B cell (primary cell): ENCODE results near the gene F2R. TPM values are rescaled to one million over a fixed set of nuclear protein-coding genes. Genes with fewer than 3 reads are reported as not detected.

Experiments
- ATAC-seq: fragments of 200-7000 bp; cut with Tn5 transposase; one replicate; pipeline ENCODE4 v1.10.0; 2021; ENCODE audit warnings: low read depth, mild to moderate bottlenecking, moderate number of reproducible peaks, moderate library complexity
- CTCF ChIA-PET: fragments of 350-600 bp; sonication (Branson Sonifier 250); formaldehyde crosslinking; loops from one replicate; lab custom pipeline; 2021; ENCODE audit warnings: antibody characterized with exemption, inconsistent platforms; lab: Charles Lee
- POLR2A ChIA-PET: fragments of 350-600 bp; sonication (Branson Sonifier 250); formaldehyde crosslinking; loops from one replicate; lab custom pipeline; 2021; ENCODE audit warnings: antibody characterized with exemption; lab: Charles Lee
- DNase-seq: peaks from one replicate; pipeline ENCODE4 v3.0.0; 2013
- H2AFZ ChIP-seq: 2 replicates; pipeline ENCODE4 v1.6.1; 2012; ENCODE audit warnings: mild to moderate bottlenecking, low read depth, low read length; ENCODE audit not compliant: insufficient read depth, poor library complexity, severe bottlenecking
- H3K27ac ChIP-seq, 2 donors: 1 replicate in 1 of 2; 2 replicates in 1 of 2; pipeline ENCODE4 v1.5.1; 2012 to 2013; ENCODE audit warnings: low read length in 2 of 2, mild to moderate bottlenecking in 2 of 2, moderate library complexity in 1 of 2
- H3K27me3 ChIP-seq, 4 experiments: fragments of 200-600 bp in 1 of 4; sonication (generic) in 1 of 4; replicated peaks in 1 of 4; 1 replicate in 2 of 4; 2 replicates in 2 of 4; pipeline versions ENCODE4 v1.6.1 to v1.7.0; 2013 to 2016; ENCODE audit warnings: low read length in 3 of 4, mild to moderate bottlenecking in 2 of 4, mixed read lengths in 1 of 4, moderate library complexity in 1 of 4; ENCODE audit not compliant: insufficient read depth in 4 of 4, control insufficient read depth in 3 of 4; ENCODE audit errors: control extremely low read depth in 1 of 4
- H3K36me3 ChIP-seq, 2 experiments: replicated peaks in 1 of 2; 1 replicate in 1 of 2; 2 replicates in 1 of 2; pipeline versions ENCODE4 v1.6.1 to v1.7.1; 2013; ENCODE audit warnings: low read length in 1 of 2; ENCODE audit not compliant: insufficient read depth in 2 of 2, control insufficient read depth in 1 of 2; ENCODE audit errors: control extremely low read depth in 1 of 2, extremely low read depth in 1 of 2
- H3K4me1 ChIP-seq, 2 donors: fragments of 200-600 bp in 1 of 2; sonication (generic) in 1 of 2; 1 replicate in 1 of 2; 2 replicates in 1 of 2; pipeline versions ENCODE4 v1.5.1 to v1.6.1; 2013 to 2017; ENCODE audit warnings: low read length in 2 of 2; ENCODE audit not compliant: control insufficient read depth in 2 of 2, insufficient read depth in 2 of 2
- H3K4me2 ChIP-seq: replicated peaks from 2 replicates; pipeline ENCODE3; 2012; ENCODE audit warnings: mild to moderate bottlenecking, low read depth, low read length; ENCODE audit not compliant: poor library complexity, severe bottlenecking
- H3K4me3 ChIP-seq, 5 experiments: fragments of 200-600 bp in 1 of 5; sonication (generic) in 1 of 5; 1 replicate in 3 of 5; 2 replicates in 2 of 5; pipeline versions ENCODE4 v1.5.1 to v1.7.0; 2011 to 2016; ENCODE audit warnings: low read length in 4 of 5, mild to moderate bottlenecking in 4 of 5, low read depth in 2 of 5, control low read depth in 1 of 5, moderate library complexity in 1 of 5; ENCODE audit not compliant: insufficient read depth in 1 of 5; ENCODE audit errors: control extremely low read depth in 1 of 5, extremely low read depth in 1 of 5
- H3K79me2 ChIP-seq: fragments of 200-600 bp; sonication (generic); one replicate; pipeline ENCODE4 v1.6.0; 2016; ENCODE audit warnings: low read length; ENCODE audit not compliant: control insufficient read depth, insufficient read depth
- H3K9ac ChIP-seq: fragments of 200-600 bp; sonication (generic); 2 replicates; pipeline ENCODE4 v1.6.1; 2017; ENCODE audit warnings: mild to moderate bottlenecking, low read length, moderate library complexity
- H3K9me3 ChIP-seq, 3 donors: one replicate each; pipeline versions ENCODE4 v1.6.1 to v1.7.1; 2013; ENCODE audit warnings: low read length in 2 of 3; ENCODE audit not compliant: control insufficient read depth in 2 of 3, insufficient read depth in 1 of 3; ENCODE audit errors: control extremely low read depth in 1 of 3
- H4K20me1 ChIP-seq: 2 replicates; pipeline ENCODE4 v1.6.0; 2012; ENCODE audit warnings: mild to moderate bottlenecking, low read length; ENCODE audit not compliant: insufficient read depth, control insufficient read depth, poor library complexity, severe bottlenecking
- H3K27ac Mint-ChIP-seq: one replicate; pipeline ENCODE4 v1.8.0; 2021; ENCODE audit warnings: mixed read lengths
- H3K27me3 Mint-ChIP-seq: one replicate; pipeline ENCODE4 v1.8.0; 2021; ENCODE audit warnings: mixed read lengths
- H3K4me1 Mint-ChIP-seq: one replicate; pipeline ENCODE4 v1.8.0; 2021; ENCODE audit warnings: mixed read lengths
- H3K4me3 Mint-ChIP-seq: one replicate; pipeline ENCODE4 v1.8.0; 2021; ENCODE audit warnings: mixed read lengths
- H3K9me3 Mint-ChIP-seq: one replicate; pipeline ENCODE4 v1.8.0; 2022; ENCODE audit warnings: mixed read lengths; ENCODE audit not compliant: insufficient read depth
- CTCF ChIP-seq: fragments of 200-600 bp; IDR thresholded peaks from one replicate; pipeline ENCODE4 v1.8.0; 2022; ENCODE audit warnings: antibody characterized with exemption, mild to moderate bottlenecking
- EZH2 ChIP-seq: IDR thresholded peaks from 2 replicates; pipeline ENCODE4 v1.6.1; 2012; ENCODE audit warnings: borderline replicate concordance, low read depth, mild to moderate bottlenecking, moderate library complexity, low read length; ENCODE audit not compliant: insufficient read depth, poor library complexity, severe bottlenecking
- WGBS: methylation state at CpG from one replicate; pipeline ENCODE4 v1.1.5; 2013; ENCODE audit warnings: missing lambda C conversion rate; ENCODE audit not compliant: insufficient coverage; 5-methylcytosine and 5-hydroxymethylcytosine counted together
- intact Hi-C: fragments of 100-400 bp; cut with micrococcal nuclease; formaldehyde crosslinking; loops from one replicate; pipeline ENCODE4 v1.10.0; 2022
- polyA plus RNA-seq: library from polyadenylated mRNA; depleted of rRNA; stranded (reverse); fragments of >200 nt; gene quantifications from 2 replicates; pipeline ENCODE4 v1.2.3, GENCODE V29; 2012
- total RNA-seq, 2 donors: library from RNA; stranded (reverse); fragments of 120-200 nt in 1 of 2; gene quantifications; 1 replicate in 1 of 2; 2 replicates in 1 of 2; pipeline versions ENCODE4 v1.2.3 to v1.2.4, GENCODE V29; 2013 to 2022

F2R gene
- total and polyA plus RNA-seq, 2 donors (not counting 1 experiment from before 2014, with no cell fraction given), result 0.25 to 1.4 TPM

GRCh38 chr5:76709762-76710161, 6.2 kb upstream of the F2R start:
- Mint-ChIP-seq H3K4me3 (no peak overlapping the region), H3K4me1 (peaks cover 11% of the 10 kb centered on the region), H3K27me3 (peaks cover 21% of the 10 kb centered on the region), H3K27ac (no peak overlapping the region), H3K9me3 (no peaks in the 10 kb centered on the region)
- POLR2A ChIA-PET, result no interaction called here
- no peak overlapping the region for H3K27ac ChIP-seq
- intact Hi-C loops, result loop anchor here (10.0 kb wide), 1 partner anchor 785 kb away; the partner anchor contains the start of gene WDR41
- peaks cover 0 to 5% (median 5%) of the 10 kb centered on the region in 4 experiments for H3K27me3 ChIP-seq
- no peak overlapping the region for H3K9ac ChIP-seq
- no peaks in the 10 kb centered on the region for H3K36me3 ChIP-seq
- no peak overlapping the region for H3K4me2 ChIP-seq
- peaks cover 8 to 12% of the 10 kb centered on the region in 2 donors for H3K4me1 ChIP-seq
- CTCF ChIA-PET, result no interaction called here
- WGBS, result no CpG with 5 or more reads among the region's 2 CpGs
- H2AFZ ChIP-seq, result no peak overlapping the region
- H4K20me1 ChIP-seq, result no peaks in the 10 kb centered on the region
- TF ChIP-seq EZH2, result no peak
- TF ChIP-seq CTCF, result no peak
- no peak for ATAC-seq
- H3K4me3 ChIP-seq, result no peak overlapping the region
- no peaks in the 10 kb centered on the region for H3K79me2 ChIP-seq
- no peak for DNase-seq
- H3K9me3 ChIP-seq, result peaks cover 0 to 2% (median 0%) of the 10 kb centered on the region in 3 donors

GRCh38 chr5:76710991-76711390, 4.9 kb upstream of the F2R start:
- Mint-ChIP-seq H3K4me3 (no peak overlapping the region), H3K27me3 (peaks cover 28% of the 10 kb centered on the region), H3K27ac (no peak overlapping the region), H3K4me1 (peaks cover 16% of the 10 kb centered on the region), H3K9me3 (no peaks in the 10 kb centered on the region)
- no peaks in the 10 kb centered on the region for H4K20me1 ChIP-seq
- no peaks in the 10 kb centered on the region for H3K79me2 ChIP-seq
- WGBS, result 90% methylated on average over 1 of the region's 4 CpGs
- ChIA-PET POLR2A (no interaction called here), CTCF (interaction anchor here (1.7 kb wide), 1 partner anchor 63 kb away, joined by 4 read pairs; no protein-coding TSS in a partner anchor)
- intact Hi-C loops, result loop anchor here (10.0 kb wide), 1 partner anchor 784 kb away; the partner anchor contains the start of gene WDR41
- no peak overlapping the region for H3K9ac ChIP-seq
- H3K27ac ChIP-seq, result no peak overlapping the region
- no peaks in the 10 kb centered on the region for H3K36me3 ChIP-seq
- DNase-seq (no peak), ATAC-seq (no peak)
- H3K4me1 ChIP-seq, result peaks cover 14 to 16% of the 10 kb centered on the region in 2 donors
- no peak overlapping the region for H2AFZ ChIP-seq
- H3K9me3 ChIP-seq, result peaks cover 0 to 7% (median 0%) of the 10 kb centered on the region in 3 donors
- H3K4me3 ChIP-seq, result no peak overlapping the region
- TF ChIP-seq EZH2 (no peak), CTCF (no peak)
- H3K4me2 ChIP-seq, result no peak overlapping the region
- H3K27me3 ChIP-seq, result peaks cover 0 to 15% (median 8%) of the 10 kb centered on the region in 4 experiments
